ENCODE results near the gene FUT3. TPM values are rescaled to one million over a fixed set of nuclear protein-coding genes. Genes with fewer than 3 reads are reported as not detected.
"Not testable (repeated sequence)": the region's sequence is repeated elsewhere in the genome, so short reads cannot be mapped to it uniquely, and the experiment has no call there.

The FUT3 gene
- polyA plus RNA-seq, 1 donor (not counting 4 experiments of a cell fraction or from before 2014, with no cell fraction given), result 2.9 TPM

DNA sequence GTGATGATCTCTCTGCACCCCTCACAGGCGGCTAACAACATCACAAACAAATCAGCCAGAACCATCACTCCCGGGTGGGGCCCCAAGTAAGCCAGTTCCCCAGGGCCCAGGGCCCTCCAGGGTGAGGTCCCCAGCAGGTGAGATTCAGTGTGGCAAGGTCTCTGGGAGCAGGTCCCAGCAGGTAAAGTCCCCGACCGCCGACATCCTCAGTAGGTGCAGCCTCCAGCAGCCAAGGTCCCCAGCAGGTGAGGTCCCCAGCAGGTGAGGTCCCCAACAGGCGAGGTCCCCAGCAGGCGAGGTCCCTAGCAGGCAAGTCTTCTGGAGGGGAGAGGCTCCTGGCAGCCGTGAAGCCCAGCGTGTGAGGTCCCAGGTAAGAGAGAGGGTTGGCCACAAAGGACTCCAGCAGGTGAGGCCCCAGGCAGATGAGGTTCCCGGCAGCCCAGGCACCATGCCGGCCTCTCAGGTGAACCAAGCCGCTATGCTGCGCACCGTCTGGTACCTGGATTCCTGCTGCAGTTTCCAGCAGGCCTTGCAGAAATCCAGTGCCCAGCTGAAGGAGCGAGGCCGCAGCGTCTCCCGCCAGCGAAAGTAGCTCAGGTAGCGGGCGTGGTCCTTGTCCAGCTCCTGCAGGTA lies 7.8 kb downstream of the FUT3 start:
- Histone ChIP-seq H3K36me3 (ENCODE audit: control insufficient read depth in 2 of 2, extremely low read depth in 1 of 2, insufficient read depth in 2 of 2, low read length in 2 of 2) (no peaks in the 10 kb centered on the region), H3K27me3 (ENCODE audit: control insufficient read depth, extremely low read depth, insufficient read depth, low read length) (peaks cover 4% of the 10 kb centered on the region), H3K4me3 (ENCODE audit: control insufficient read depth in 2 of 3, extremely low read depth in 1 of 3, insufficient read depth in 2 of 3, low read depth in 1 of 3, low read length in 3 of 3) (no peak overlapping the region), H3K4me1 (ENCODE audit: control insufficient read depth, extremely low read depth, insufficient read depth, low read length) (peaks cover 3% of the 10 kb centered on the region), H3K9me1 (ENCODE audit: control insufficient read depth, extremely low read depth, insufficient read depth, low read length) (no peaks in the 10 kb centered on the region), H3K79me2 (ENCODE audit: control insufficient read depth, insufficient read depth, low read length) (no peaks in the 10 kb centered on the region), H3K9ac (ENCODE audit: control insufficient read depth, extremely low read depth, insufficient read depth, low read length) (no peak overlapping the region), H3K9me3 (ENCODE audit: control insufficient read depth, low read depth, low read length) (no peaks in the 10 kb centered on the region), H3K27ac (ENCODE audit: control insufficient read depth, insufficient read depth, low read length) (no peak overlapping the region), H2AFZ (ENCODE audit: control insufficient read depth, low read length) (no peak overlapping the region), H3K4me2 (ENCODE audit: control insufficient read depth, extremely low read depth, insufficient read depth, low read depth, low read length) (no peak overlapping the region), H4K20me1 (ENCODE audit: control insufficient read depth, extremely low read depth, insufficient read depth, low read length) (no peaks in the 10 kb centered on the region)
- no peak for DNase-seq (ENCODE audit: low read depth, low spot score)
- TF ChIP-seq, protein P1, sequence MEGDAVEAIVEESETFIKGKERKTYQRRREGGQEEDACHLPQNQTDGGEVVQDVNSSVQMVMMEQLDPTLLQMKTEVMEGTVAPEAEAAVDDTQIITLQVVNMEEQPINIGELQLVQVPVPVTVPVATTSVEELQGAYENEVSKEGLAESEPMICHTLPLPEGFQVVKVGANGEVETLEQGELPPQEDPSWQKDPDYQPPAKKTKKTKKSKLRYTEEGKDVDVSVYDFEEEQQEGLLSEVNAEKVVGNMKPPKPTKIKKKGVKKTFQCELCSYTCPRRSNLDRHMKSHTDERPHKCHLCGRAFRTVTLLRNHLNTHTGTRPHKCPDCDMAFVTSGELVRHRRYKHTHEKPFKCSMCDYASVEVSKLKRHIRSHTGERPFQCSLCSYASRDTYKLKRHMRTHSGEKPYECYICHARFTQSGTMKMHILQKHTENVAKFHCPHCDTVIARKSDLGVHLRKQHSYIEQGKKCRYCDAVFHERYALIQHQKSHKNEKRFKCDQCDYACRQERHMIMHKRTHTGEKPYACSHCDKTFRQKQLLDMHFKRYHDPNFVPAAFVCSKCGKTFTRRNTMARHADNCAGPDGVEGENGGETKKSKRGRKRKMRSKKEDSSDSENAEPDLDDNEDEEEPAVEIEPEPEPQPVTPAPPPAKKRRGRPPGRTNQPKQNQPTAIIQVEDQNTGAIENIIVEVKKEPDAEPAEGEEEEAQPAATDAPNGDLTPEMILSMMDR (optimal IDR thresholded peaks at IDR 0.05 in 1 of 3, IDR thresholded peaks at IDR 0.05 in 1 of 3, conservative IDR thresholded peaks at IDR 0.05 in 1 of 3; ENCODE audit: extremely low read depth in 1 of 3, insufficient read depth in 2 of 3, low read length in 3 of 3), result no peak
- no peak for TF ChIP-seq EZH2 (IDR thresholded peaks at IDR 0.05; ENCODE audit: low read length)
- no peak for FAIRE-seq
- dilution Hi-C loops (cut with MboI; ENCODE audit: extremely low pct_ligation_motif_present, low sequenced_read_pairs), result no loop called here

DNA sequence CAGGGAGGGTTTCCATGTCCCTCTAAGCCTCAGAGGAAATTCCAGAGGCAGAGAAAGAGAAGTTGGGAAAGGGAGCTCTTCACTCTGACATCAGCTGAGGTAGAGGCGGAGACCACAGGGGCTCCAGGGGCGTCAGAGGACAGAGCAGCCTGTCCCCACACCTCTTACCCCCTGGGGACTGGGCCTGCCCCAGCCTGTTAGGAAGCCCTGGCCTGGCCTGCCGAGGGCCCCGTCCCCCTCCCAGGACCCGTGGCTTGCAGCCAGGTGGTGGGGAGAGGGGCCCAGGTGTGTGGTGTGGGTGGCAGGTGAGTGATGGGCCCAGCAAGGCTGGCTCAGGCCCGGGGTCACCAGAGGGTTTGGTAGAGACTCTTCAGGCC lies 9.5 kb downstream of the FUT3 start:
- H4K20me1 ChIP-seq (ENCODE audit: control insufficient read depth, extremely low read depth, insufficient read depth, low read length); H3K79me2 ChIP-seq (ENCODE audit: control insufficient read depth, insufficient read depth, low read length); DNase-seq (ENCODE audit: low read depth, low spot score); H3K9ac ChIP-seq (ENCODE audit: control insufficient read depth, extremely low read depth, insufficient read depth, low read length); H3K27me3 ChIP-seq (ENCODE audit: control insufficient read depth, extremely low read depth, insufficient read depth, low read length); H3K4me1 ChIP-seq (ENCODE audit: control insufficient read depth, extremely low read depth, insufficient read depth, low read length); H3K4me2 ChIP-seq (ENCODE audit: control insufficient read depth, extremely low read depth, insufficient read depth, low read depth, low read length); H3K9me3 ChIP-seq (ENCODE audit: control insufficient read depth, low read depth, low read length); H2AFZ ChIP-seq (ENCODE audit: control insufficient read depth, low read length); H3K36me3 ChIP-seq (ENCODE audit: control insufficient read depth in 2 of 2, extremely low read depth in 1 of 2, insufficient read depth in 2 of 2, low read length in 2 of 2); H3K4me3 ChIP-seq (ENCODE audit: control insufficient read depth in 2 of 3, extremely low read depth in 1 of 3, insufficient read depth in 2 of 3, low read depth in 1 of 3, low read length in 3 of 3); FAIRE-seq; dilution Hi-C loops (cut with MboI; ENCODE audit: extremely low pct_ligation_motif_present, low sequenced_read_pairs); H3K9me1 ChIP-seq (ENCODE audit: control insufficient read depth, extremely low read depth, insufficient read depth, low read length); H3K27ac ChIP-seq (ENCODE audit: control insufficient read depth, insufficient read depth, low read length): not testable (repeated sequence)

Measured in keratinocyte (primary cell).